Measurements from ENCODE around the gene RPS21. TPM values are rescaled to one million over a fixed set of nuclear protein-coding genes. Genes with fewer than 3 reads are reported as not detected.

The RPS21 gene
- total and polyA plus RNA-seq, 2 of the 13 experiments (the other 11 are each of a cell fraction or from before 2014, with no cell fraction given), result 2,647 to 11,063 TPM

- 0 out of 2 replicates have a peak, but pooled peaks have one; percentile 41 for TF ChIP-seq ZHX1 (CRISPR knock-in tag; IDR thresholded peaks at IDR 0.05; ENCODE audit: low read depth)
- TF ChIP-seq CCDC6 (CRISPR knock-in tag; IDR thresholded peaks at IDR 0.05), result no peak
- no peak for TF ChIP-seq MXD4 (CRISPR knock-in tag; IDR thresholded peaks at IDR 0.05)
- TF ChIP-seq ZFP1 (CRISPR knock-in tag; IDR thresholded peaks at IDR 0.05), result no peak
- 0 out of 2 replicates have a peak, but pooled peaks have one; percentile 16 for TF ChIP-seq ARID5B (CRISPR knock-in tag; IDR thresholded peaks at IDR 0.05)
- TF ChIP-seq ATF2 (CRISPR knock-in tag; IDR thresholded peaks at IDR 0.05), result no peak
- no peak for TF ChIP-seq ZNF407 (CRISPR knock-in tag; IDR thresholded peaks at IDR 0.05; ENCODE audit: not compliant biosample characterization)
- no peak for TF ChIP-seq ARNT2 (CRISPR knock-in tag; IDR thresholded peaks at IDR 0.05; ENCODE audit: low read depth)
- TF ChIP-seq CERS6 (CRISPR knock-in tag; IDR thresholded peaks at IDR 0.05), result no peak
- no peak for TF ChIP-seq ZNF713 (CRISPR knock-in tag; IDR thresholded peaks at IDR 0.05)
- no peak for TF ChIP-seq ZNF616 (CRISPR knock-in tag; IDR thresholded peaks at IDR 0.05; ENCODE audit: low read depth)
- TF ChIP-seq MED8 (CRISPR knock-in tag; IDR thresholded peaks at IDR 0.05; ENCODE audit: insufficient replicate concordance), result no peak
Observed at GRCh38 chr20:62342910-62343309, 44.0 kb upstream of the RPS21 start (continued).

Data from HepG2 (cell line).